ENCODE measurements around the gene GUCY1A1. TPM values are rescaled to one million over a fixed set of nuclear protein-coding genes. Genes with fewer than 3 reads are reported as not detected.

Gene GUCY1A1
- total RNA-seq, 1 experiment from 2014 or later, result 23.6 TPM

- Mint-ChIP-seq H3K27ac (ENCODE audit: unreplicated experiment) (no peak overlapping the region), H3K27me3 (ENCODE audit: unreplicated experiment) (no peaks in the 10 kb centered on the region), H3K9me3 (ENCODE audit: low read depth, unreplicated experiment) (no peaks in the 10 kb centered on the region), H3K36me3 (ENCODE audit: insufficient read depth, unreplicated experiment) (no peaks in the 10 kb centered on the region), H3K4me3 (ENCODE audit: low read depth, unreplicated experiment) (no peak overlapping the region), H3K4me1 (ENCODE audit: low read depth, unreplicated experiment) (no peaks in the 10 kb centered on the region)
- intact Hi-C loops (cut with micrococcal nuclease; ENCODE audit: unreplicated experiment), result no loop called here
- CTCF ChIA-PET, result no interaction called here
- DNase-seq, result no peak
- TF ChIP-seq CTCF (IDR thresholded peaks at IDR 0.05; ENCODE audit: unreplicated experiment), result no peak
- BruUV-seq (replicated peaks), result no TSS peak
These were observed 106.7 kb downstream of the GUCY1A1 start for GRCh38 chr4:155773196-155773800.

GRCh38 chr4:155774033-155774432, 107.4 kb downstream of the GUCY1A1 start:
- no peak for TF ChIP-seq CTCF (IDR thresholded peaks at IDR 0.05; ENCODE audit: unreplicated experiment)
- no TSS peak for BruUV-seq (replicated peaks)
- H3K9me3 Mint-ChIP-seq (ENCODE audit: low read depth, unreplicated experiment), result no peaks in the 10 kb centered on the region
- no peak overlapping the region for H3K4me3 Mint-ChIP-seq (ENCODE audit: low read depth, unreplicated experiment)
- DNase-seq, result no peak
- H3K4me1 Mint-ChIP-seq (ENCODE audit: low read depth, unreplicated experiment), result no peaks in the 10 kb centered on the region
- CTCF ChIA-PET, result no interaction called here
- intact Hi-C loops (cut with micrococcal nuclease; ENCODE audit: unreplicated experiment), result no loop called here
- no peaks in the 10 kb centered on the region for H3K27me3 Mint-ChIP-seq (ENCODE audit: unreplicated experiment)
- H3K36me3 Mint-ChIP-seq (ENCODE audit: insufficient read depth, unreplicated experiment), result no peaks in the 10 kb centered on the region
- no peak overlapping the region for H3K27ac Mint-ChIP-seq (ENCODE audit: unreplicated experiment)

DNA sequence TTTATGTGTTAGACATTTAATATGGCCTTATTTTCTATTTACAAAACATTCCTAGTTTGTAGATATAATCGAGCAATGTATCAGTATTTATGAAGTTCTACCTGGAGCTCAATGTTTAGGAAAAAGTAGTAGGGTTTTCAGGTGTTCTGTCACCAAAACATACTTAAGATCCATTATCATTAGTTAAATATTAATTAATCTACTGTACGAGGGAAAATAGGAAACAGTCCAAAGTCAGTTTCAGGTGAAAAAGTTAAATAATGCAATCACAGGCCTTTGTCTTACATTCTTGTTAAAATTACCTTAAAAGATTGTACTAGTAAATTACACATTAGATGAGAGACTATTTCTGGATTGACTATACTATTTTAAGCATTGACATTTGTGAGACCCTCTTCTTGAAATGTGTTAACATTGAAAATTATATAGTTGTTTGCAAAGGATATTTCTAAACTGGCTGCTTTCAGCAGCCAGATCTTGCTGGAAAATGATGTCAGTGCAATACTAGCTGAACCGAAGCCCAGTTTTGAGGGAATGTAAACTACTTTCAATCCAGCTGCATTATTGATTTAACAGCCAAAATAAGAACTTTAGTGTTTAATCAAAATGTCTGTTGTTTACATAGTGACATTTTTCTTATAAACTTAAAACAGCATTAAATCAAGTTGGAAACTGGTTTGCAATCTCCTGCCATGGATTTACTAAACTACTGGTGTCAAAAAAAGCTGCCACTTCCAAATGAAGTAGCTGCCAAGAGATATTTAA, 111.5 kb downstream of the GUCY1A1 start:
- Mint-ChIP-seq H3K9me3 (ENCODE audit: low read depth, unreplicated experiment) (no peaks in the 10 kb centered on the region), H3K36me3 (ENCODE audit: insufficient read depth, unreplicated experiment) (no peaks in the 10 kb centered on the region), H3K27ac (ENCODE audit: unreplicated experiment) (no peak overlapping the region), H3K27me3 (ENCODE audit: unreplicated experiment) (no peaks in the 10 kb centered on the region), H3K4me3 (ENCODE audit: low read depth, unreplicated experiment) (no peak overlapping the region), H3K4me1 (ENCODE audit: low read depth, unreplicated experiment) (peaks cover 9% of the 10 kb centered on the region)
- CTCF ChIA-PET, result no interaction called here
- no peak for TF ChIP-seq CTCF (IDR thresholded peaks at IDR 0.05; ENCODE audit: unreplicated experiment)
- no TSS peak for BruUV-seq (replicated peaks)
- intact Hi-C loops (cut with micrococcal nuclease; ENCODE audit: unreplicated experiment), result loop anchor here (5.0 kb wide), 1 partner anchor 671 kb away; no protein-coding TSS in a partner anchor
- no peak for DNase-seq

DNA sequence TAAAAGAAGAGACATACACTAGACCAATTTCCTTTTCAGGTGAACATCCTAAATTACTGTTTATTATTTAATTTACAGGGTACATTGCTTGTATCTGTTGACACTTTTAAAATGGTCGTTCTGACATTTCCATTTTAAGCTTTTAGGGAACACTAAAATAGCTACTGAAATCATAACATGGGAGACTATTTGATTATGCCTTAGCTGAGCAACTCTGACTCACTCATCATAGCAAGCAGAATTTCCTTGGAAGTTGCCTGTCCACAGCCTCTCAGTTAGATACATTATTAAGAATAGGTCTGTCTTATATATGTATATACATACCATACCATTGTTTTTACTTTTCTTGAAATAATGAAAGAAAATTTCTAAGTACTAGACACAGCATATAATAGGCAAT, 114.1 kb downstream of the GUCY1A1 start:
- Mint-ChIP-seq H3K9me3 (ENCODE audit: low read depth, unreplicated experiment) (no peaks in the 10 kb centered on the region), H3K27me3 (ENCODE audit: unreplicated experiment) (no peaks in the 10 kb centered on the region)

More for the DNA sequence above, 114.1 kb downstream of the GUCY1A1 start:
- Mint-ChIP-seq H3K4me3 (ENCODE audit: low read depth, unreplicated experiment) (no peak overlapping the region), H3K36me3 (ENCODE audit: insufficient read depth, unreplicated experiment) (no peaks in the 10 kb centered on the region), H3K27ac (ENCODE audit: unreplicated experiment) (no peak overlapping the region), H3K4me1 (ENCODE audit: low read depth, unreplicated experiment) (peaks cover 9% of the 10 kb centered on the region)
- no TSS peak for BruUV-seq (replicated peaks)
- intact Hi-C loops (cut with micrococcal nuclease; ENCODE audit: unreplicated experiment), result loop anchor here (10.0 kb wide), 1 partner anchor 86 kb away; no protein-coding TSS in a partner anchor
- DNase-seq, result no peak
- CTCF ChIA-PET, result no interaction called here
- TF ChIP-seq CTCF (IDR thresholded peaks at IDR 0.05; ENCODE audit: unreplicated experiment), result no peak

All from Calu3 (cell line).